ENCODE results near the gene TTC9C.
A peak's percentile ranks its signal among the peaks of the same experiment; 100 is the strongest.
"Not testable (repeated sequence)": the region's sequence is repeated elsewhere in the genome, so short reads cannot be mapped to it uniquely, and the experiment has no call there.

TTC9C gene

GRCh38 chr11:62710001-62710345 is 18.3 kb upstream of the TTC9C start:
- no peak for DNase-seq

DNA sequence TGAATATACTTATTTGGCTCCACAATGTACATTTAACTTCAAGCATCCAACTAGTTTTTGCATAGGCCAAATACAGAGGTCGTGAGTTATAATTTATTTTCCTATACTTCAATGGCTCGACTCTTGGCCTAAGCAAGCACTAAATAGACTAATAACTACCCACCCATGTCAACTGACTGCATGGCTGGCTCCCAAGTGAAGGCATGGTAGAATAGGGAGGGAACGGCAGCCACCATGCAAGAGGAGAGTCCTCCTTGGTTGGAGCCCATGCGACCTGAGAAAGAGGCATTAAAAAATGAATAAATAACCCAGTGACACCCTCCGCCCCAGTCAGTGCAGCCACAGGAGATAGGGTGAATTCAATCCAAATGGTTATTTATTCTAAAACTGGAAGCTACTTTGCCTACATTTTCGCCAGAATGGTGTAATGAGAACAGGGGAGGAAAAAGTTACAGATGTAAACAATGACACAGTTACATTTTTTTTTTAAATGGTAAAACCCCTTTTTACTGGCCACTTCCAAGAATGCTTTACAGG is 15.9 kb upstream of the TTC9C start:
- DNase-seq: no peak

GRCh38 chr11:62712861-62713260 is 15.4 kb upstream of the TTC9C start:
- DNase-seq: no peak

DNA sequence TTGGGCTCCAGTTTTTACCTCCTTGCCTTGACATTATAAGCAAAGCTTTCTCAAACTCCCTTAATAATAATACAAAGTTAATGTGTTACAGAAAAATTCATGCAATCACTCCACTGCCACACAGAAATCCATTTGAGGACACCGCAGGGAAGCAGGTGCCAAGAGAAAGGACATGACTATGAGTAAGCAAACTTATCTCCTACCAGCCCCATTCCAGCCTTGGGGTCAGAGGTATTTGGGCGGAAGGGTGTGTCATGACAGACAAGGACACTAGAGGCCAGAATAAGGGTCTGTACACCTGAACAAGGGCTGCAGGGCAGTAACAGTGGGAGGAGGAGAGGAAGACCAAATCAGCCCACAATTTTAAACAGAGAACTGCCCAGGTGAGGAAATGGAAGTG is 14.9 kb upstream of the TTC9C start:
- DNase-seq: no peak

DNA sequence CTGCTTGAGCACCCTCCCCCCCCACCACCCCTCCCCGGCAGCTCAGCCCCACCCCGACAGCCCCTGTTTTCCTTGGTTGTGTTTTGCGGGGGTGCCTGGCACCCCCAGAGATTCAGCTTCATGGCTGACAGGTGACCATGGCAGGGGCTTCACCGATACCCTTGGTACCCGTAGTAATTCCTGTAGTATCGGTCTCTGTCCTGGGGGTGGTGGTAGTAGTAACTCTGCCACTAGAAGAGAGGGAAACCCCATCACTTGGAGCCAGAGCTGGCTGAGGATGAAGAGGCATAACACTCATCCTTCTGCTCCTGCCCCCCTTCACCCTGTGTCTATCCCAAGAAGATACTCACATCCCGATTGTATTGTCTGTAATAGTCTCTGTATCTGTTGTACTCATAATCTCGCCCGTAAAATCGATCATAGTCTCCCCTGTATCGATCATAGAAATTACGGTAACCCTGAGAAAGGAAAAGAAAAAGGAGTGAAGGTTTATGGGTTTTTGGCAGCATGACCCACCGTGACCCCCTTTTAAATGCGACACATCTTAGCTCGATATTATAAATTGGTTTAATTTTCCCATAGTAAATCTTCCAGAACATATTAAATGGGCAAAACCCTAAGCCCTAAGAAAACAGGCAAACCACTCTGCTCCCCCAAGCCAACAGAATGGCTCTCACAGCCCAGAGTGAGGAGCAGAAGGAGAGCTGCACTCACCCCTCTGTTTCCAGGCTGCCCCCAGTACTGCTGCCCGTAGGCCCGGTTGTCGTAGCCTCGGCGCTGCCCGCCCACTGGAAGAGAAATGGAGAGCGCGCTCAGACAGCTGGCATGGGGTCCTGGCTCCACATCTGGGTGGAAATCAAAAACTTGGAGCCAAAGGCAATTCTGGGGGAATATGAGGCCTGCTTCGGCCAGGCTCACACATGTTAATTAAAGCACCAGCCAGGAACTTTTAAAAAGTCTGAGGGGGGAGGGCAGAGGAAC is 12.8 kb upstream of the TTC9C start:
- no peak for DNase-seq

DNA sequence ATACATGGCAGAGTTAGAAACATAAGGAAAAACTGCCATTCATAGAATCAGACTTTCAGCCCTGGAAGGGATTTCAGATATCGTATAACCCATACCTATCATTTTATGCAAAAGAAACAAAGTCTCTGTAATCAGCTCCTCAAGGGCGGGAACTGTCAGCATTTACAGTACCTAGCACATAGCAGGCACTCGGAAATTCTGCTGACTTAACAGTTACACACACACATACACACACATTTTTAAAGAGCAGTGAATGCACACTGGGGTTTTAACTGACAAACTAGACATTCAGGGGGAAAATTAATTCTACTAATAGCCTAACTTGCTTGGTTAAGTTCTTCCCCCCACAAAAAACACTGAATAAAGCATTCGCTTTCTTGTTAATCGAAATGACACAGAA is 12.1 kb upstream of the TTC9C start:
- no peak for DNase-seq

- DNase-seq: no peak
These were observed 11.5 kb upstream of the TTC9C start for GRCh38 chr11:62716816-62717215.

GRCh38 chr11:62719302-62719978 is 8.8 kb upstream of the TTC9C start:
- no peak for DNase-seq

- no peak for DNase-seq
These were observed 6.3 kb upstream of the TTC9C start for GRCh38 chr11:62721994-62722393.

DNA sequence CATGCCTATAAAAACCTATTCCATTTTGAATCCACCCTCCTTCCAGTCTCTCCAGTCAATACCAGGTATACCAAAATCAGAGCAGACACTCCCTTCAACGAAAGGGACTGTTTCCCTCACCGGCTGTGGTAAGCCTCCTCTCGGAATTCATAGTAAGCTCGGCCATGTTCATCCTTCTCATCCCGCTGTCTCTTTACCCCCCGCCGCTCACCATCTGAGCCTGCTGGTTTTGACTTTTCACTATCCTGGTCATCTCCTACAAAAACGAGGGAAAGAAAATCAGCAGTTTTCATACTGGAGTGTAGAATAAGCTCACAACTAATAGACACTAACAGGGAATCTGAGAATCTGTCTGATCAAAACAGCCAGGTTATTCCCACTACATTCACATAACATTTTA is 4.1 kb upstream of the TTC9C start:
- no peak for DNase-seq

GRCh38 chr11:62725646-62726045 is 2.6 kb upstream of the TTC9C start:
- DNase-seq: no peak

DNA sequence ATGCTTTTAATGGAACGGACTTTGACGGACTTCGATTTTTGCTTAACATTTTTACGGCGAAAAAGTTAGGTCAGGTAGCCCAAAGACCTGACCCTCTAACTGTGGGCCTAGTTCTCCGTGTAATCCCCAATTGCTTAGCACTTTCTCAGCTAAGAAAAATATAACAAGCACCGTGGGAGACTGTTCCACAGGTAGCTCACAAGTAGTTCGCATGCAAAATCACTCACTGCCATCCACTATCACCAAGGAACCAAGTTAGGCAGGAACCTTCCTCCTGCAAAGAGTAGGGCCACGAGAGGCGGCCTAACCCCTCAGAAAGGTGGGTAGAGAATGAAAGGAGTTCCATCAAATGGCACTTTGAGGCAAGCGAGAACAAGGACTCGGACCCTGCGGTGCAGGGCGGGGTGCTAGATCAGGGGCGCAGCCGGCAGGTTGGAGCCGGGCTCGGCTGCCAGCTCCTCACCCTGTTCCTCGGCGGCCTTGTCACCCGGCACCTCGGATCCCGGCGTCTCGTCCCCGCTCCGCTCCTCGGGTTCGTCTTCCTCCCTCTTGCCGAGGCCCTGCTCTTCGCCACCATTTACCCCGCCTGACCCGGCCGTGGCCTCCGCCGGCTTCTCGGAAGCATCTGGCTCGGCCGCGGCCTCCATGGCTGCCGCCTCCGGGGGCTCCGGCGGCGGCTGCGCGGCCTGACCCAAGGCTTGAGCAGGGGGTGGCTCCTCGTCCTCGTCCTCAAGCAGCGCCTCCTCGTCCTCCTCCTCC is 2.0 kb upstream of the TTC9C start:
- DNase-seq: no peak

- no peak for DNase-seq
These were observed 1.4 kb upstream of the TTC9C start for GRCh38 chr11:62726915-62727164.

DNA sequence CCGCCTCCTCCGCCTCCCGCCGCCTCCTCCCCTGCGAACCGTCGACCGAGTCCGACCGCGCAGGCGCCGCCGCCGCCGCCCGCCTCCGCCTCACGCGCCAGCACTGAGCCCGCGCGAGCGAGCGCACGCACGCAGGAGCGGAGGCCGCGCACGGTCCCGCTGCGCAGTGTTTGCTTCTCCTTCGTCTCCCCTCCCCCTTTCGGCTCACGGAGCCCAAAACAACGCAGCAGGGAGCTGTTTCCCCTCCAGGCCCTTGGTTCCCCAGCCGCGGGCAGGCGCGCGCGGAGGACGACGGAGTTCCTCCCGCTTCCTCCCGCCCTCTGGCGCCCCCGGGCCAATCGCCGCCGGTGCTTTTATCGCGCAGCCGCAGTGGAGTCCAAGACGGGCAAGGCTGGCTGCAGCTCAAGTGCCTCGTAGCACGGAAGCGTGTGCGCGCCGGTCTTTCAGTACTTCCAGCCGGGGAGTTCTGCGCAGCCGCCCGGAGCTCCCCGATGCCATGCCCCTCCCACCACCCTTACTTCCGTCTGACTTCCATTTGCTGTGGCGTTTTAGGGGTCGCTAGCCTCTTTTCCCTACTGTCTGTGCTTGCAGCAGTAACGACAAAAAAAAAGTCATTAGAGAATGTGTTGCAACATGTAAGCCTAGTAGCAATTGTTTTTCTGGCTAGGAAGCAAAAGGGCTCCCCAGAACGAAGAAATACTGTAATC is 968 bp upstream of the TTC9C start, which contains the start of gene HNRNPUL2:
Gene HNRNPUL2, minus strand, starts transcription at position 293 of the 707 bp plus-strand sequence. CDS start 301 bp downstream, outside the sequence.
- peak; percentile 100 for DNase-seq

DNA sequence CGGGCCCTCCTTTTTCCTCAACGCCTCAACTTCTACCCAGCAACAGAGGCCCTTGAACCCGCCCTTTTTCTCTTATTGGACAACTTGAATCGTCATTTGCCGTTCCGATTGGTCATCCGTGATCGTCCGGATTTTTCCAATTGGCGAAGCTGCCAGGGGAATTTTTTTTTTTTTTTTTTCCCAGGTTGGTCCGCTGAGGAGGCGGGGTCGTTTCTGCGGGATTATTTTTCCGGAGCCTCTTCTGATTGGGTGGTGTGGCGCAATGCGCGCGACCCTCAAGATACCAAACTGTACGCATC is 465 bp upstream of the TTC9C start:
- DNase-seq: peak; percentile 98

DNA sequence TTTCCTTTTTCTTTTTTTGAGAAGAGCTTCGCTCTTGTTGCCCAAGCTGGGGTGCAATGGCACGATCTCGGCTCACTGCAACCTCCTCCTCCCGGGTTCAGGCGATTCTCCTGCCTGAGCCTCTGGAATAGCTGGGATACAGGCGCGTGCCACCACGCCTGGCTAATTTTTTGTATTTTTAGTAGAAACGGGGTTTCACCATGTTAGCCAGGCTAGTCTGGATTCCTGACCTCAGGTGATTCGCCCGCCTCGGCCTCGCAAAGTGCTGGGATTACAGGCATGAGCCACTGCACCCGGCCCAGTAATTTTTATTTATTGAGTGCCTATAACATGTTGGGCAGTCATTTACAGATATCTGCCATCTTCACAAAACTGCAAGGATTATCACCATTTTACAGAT is 1.8 kb downstream of the TTC9C start:
- not testable (repeated sequence) for DNase-seq

DNA sequence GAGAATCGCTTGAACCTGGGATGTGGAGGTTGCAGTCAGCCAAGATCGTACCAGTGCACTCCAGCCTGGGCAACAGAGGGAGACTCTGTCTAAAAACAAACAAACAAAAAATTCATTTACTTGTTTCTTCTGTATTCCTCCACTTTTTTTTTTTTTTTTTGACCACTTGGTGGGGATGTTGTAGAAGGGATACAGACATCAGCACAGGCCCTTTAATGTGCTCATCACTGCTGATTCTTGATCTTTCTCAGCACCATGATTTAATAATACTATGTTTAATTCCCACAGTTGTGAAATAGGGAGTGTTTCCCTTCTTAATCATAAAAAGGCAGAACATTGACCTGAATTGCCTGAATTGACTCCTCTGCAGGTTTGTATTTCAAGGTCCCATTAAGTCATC is 4.5 kb downstream of the TTC9C start:
- DNase-seq: no peak

DNA sequence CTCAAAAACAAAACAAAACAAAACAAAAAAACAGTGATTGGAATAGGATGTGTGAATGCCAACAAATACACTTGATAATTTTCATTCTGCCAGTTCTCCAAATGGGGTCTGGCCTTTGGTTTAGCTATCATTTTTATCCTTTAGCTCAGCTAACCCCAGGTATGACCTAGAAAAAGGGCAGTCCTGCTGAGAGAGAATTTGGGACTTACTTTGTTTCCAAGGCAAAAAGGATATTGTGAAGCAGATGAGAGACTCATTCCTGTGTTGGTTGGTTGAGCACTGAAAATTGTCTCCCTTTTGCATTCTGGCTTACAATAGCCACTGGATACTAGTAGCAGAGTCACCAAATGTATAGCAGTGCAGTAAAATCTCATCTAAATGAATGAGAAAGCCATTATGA is 8.9 kb downstream of the TTC9C start:
- DNase-seq: no peak

DNA sequence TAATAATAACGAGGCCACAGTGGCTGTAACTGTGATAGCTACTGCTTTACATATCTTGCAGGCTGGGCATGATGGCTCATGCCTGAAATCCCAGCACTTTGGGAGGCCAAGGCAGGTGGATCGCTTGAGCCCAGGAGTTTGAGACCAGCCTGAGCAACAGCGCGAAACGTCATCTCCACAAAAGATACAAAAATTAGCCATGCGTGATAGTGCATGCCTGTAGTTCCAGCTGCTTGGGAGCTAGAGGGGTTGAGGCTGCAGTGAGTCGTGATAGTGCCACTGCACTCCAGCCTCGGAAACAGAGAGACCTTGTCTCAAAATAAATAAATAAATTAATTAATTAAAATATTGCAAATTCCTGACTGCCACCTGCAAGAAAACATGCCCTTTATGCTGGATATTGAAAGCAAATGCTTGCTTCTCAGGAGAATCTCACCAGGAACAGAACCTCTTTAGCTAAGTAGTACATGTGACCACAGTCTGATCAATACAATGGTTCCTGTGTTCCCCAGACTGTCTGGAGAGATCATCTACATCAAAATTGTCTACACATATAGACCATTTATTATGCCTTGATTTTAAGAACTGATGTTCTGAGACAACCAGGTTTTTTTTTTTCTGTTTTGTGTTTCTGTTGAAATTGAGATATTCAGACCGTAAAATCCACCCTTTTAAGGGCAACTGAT is 19.3 kb downstream of the TTC9C start:
- DNase-seq: no peak

- not testable (repeated sequence) for DNase-seq
These were observed 21.6 kb downstream of the TTC9C start for GRCh38 chr11:62749931-62750330.

DNA sequence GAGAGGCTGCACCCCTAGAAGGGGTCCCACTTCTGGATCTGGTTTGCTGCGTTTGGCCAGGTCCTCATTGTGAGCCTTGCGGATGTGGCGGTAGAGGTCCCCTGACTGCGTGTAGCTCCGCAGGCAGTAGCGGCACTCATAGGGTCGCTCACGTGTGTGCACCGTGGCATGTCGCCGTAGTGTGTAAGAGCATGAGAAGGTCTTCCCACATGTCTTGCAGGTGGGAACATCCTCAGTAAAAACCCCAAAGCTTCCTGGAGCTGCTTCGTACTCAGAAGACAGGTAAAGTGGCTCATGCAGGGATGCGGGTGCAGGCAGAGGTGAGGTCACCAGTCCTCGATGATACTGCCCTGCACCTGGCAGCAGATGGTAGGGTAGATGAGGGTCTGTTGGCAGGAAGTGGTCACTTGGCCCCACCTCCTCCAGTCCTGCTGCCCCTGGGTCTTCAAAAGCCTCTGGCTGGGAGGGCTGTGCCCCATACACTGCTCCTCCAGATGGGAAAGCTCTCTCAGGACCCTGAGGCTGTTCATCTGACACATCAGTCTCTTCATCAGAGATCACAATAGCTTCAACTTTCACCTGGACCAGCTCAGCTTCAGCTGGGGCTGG is 24.0 kb downstream of the TTC9C start:
- no peak for DNase-seq
